Prostate gland (tissue), 2 donors: Measurements from ENCODE around the gene HIPK3.

Source experiments
- POLR2A ChIP-seq: fragments of 450-650 bp; IDR thresholded peaks from one replicate; pipeline ENCODE4 v1.6.1; 2016; ENCODE audit warnings: antibody characterized with exemption, mild to moderate bottlenecking
- POLR2AphosphoS5 ChIP-seq: sonication (generic); formaldehyde crosslinking; IDR thresholded peaks from one replicate; pipeline ENCODE4 v1.6.1; 2017; ENCODE audit warnings: antibody characterized with exemption
- TF ChIP-seq, protein P1 (sequence below), 4 experiments: fragments of 200-600 bp in 2 of 4; fragments of 450-650 bp in 2 of 4; sonication (generic) in 2 of 4; IDR thresholded peaks; 1 replicate in 3 of 4; 2 replicates in 1 of 4; pipeline ENCODE4 v1.5.1; 2016 to 2019; ENCODE audit warnings: antibody characterized with exemption in 4 of 4, mild to moderate bottlenecking in 2 of 4, moderate library complexity in 2 of 4

- TF ChIP-seq, protein P1, sequence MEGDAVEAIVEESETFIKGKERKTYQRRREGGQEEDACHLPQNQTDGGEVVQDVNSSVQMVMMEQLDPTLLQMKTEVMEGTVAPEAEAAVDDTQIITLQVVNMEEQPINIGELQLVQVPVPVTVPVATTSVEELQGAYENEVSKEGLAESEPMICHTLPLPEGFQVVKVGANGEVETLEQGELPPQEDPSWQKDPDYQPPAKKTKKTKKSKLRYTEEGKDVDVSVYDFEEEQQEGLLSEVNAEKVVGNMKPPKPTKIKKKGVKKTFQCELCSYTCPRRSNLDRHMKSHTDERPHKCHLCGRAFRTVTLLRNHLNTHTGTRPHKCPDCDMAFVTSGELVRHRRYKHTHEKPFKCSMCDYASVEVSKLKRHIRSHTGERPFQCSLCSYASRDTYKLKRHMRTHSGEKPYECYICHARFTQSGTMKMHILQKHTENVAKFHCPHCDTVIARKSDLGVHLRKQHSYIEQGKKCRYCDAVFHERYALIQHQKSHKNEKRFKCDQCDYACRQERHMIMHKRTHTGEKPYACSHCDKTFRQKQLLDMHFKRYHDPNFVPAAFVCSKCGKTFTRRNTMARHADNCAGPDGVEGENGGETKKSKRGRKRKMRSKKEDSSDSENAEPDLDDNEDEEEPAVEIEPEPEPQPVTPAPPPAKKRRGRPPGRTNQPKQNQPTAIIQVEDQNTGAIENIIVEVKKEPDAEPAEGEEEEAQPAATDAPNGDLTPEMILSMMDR (IDR thresholded peaks at IDR 0.05) = no peak
- TF ChIP-seq POLR2A (no peak), POLR2AphosphoS5 (no peak)
Measured at GRCh38 chr11:33358150-33358831, 101.1 kb downstream of the HIPK3 start.
